ENCODE data around the gene SRPX2.

DNA sequence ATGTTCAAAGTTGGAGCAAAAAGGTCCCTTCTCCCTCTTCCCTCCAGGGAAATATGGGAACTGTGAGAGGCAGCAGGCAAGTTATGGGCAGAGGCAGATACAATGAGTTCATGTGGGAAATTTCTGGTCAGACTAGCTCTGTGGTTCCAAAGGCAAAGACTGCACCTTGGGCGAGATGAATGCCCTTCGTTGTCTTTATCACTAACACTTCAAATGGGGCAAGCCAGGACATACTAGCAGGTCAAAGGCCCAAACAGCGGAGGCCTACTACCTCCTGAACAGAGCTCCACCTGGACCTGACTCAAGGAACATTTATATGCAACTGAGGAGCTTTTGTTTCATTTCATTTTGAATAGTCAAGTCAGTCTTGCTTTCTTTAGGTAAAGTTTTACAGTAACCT lies 29.0 kb downstream of the SRPX2 start:
- TF ChIP-seq EZH2 (IDR thresholded peaks at IDR 0.05; ENCODE audit: low read depth): no peak
- TF ChIP-seq, protein P1, sequence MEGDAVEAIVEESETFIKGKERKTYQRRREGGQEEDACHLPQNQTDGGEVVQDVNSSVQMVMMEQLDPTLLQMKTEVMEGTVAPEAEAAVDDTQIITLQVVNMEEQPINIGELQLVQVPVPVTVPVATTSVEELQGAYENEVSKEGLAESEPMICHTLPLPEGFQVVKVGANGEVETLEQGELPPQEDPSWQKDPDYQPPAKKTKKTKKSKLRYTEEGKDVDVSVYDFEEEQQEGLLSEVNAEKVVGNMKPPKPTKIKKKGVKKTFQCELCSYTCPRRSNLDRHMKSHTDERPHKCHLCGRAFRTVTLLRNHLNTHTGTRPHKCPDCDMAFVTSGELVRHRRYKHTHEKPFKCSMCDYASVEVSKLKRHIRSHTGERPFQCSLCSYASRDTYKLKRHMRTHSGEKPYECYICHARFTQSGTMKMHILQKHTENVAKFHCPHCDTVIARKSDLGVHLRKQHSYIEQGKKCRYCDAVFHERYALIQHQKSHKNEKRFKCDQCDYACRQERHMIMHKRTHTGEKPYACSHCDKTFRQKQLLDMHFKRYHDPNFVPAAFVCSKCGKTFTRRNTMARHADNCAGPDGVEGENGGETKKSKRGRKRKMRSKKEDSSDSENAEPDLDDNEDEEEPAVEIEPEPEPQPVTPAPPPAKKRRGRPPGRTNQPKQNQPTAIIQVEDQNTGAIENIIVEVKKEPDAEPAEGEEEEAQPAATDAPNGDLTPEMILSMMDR (conservative IDR thresholded peaks at IDR 0.05): no peak

All from PC-9 (cell line).